Fibroblast of lung (primary cell): ENCODE measurements around the gene SYTL3. TPM values are rescaled to one million over a fixed set of nuclear protein-coding genes. Genes with fewer than 3 reads are reported as not detected.

Source experiments
- DNase-seq, 2 donors: peaks; one replicate each; pipeline versions ENCODE4 v3.0.0 to v3.0.0-alpha.2; 2010; ENCODE audit warnings: low read depth in 2 of 2
- H2AFZ ChIP-seq: 2 replicates; pipeline ENCODE4 v1.5.1; 2012; ENCODE audit warnings: low read length, control low read depth, inconsistent platforms
- H3K27ac ChIP-seq: 2 replicates; pipeline ENCODE4 v1.5.1; 2011; ENCODE audit warnings: low read length, control low read depth; ENCODE audit not compliant: insufficient read depth
- H3K27me3 ChIP-seq: 2 replicates; pipeline ENCODE4 v1.5.1; 2011; ENCODE audit warnings: mild to moderate bottlenecking, low read length; ENCODE audit not compliant: control insufficient read depth, insufficient read depth
- H3K36me3 ChIP-seq: 2 replicates; pipeline ENCODE4 v1.5.1; 2011; ENCODE audit warnings: low read length; ENCODE audit not compliant: control insufficient read depth, insufficient read depth
- H3K4me1 ChIP-seq: 2 replicates; pipeline ENCODE4 v1.5.1; 2011; ENCODE audit warnings: low read length; ENCODE audit not compliant: control insufficient read depth, insufficient read depth; ENCODE audit errors: extremely low read depth
- H3K4me2 ChIP-seq: 2 replicates; pipeline ENCODE4 v1.5.1; 2011; ENCODE audit warnings: low read length, control low read depth; ENCODE audit not compliant: insufficient read depth; ENCODE audit errors: extremely low read depth
- H3K4me3 ChIP-seq, 4 experiments: fragments of 200-600 bp in 1 of 4; sonication (generic) in 1 of 4; replicated peaks in 1 of 4; 2 replicates each; pipeline ENCODE4 v1.5.1; 2011 to 2016; ENCODE audit warnings: low read length in 4 of 4, low read depth in 3 of 4, mild to moderate bottlenecking in 3 of 4, control low read depth in 2 of 4, inconsistent platforms in 1 of 4, mixed read lengths in 1 of 4; ENCODE audit not compliant: insufficient read depth in 1 of 4; ENCODE audit errors: control extremely low read depth in 1 of 4
- H3K79me2 ChIP-seq: 2 replicates; pipeline ENCODE4 v1.5.1; 2012; ENCODE audit warnings: mild to moderate bottlenecking, low read length, inconsistent platforms; ENCODE audit not compliant: control insufficient read depth, insufficient read depth
- H3K9ac ChIP-seq: 2 replicates; pipeline ENCODE4 v1.5.1; 2011; ENCODE audit warnings: mild to moderate bottlenecking, low read length, control low read depth; ENCODE audit not compliant: insufficient read depth
- H3K9me3 ChIP-seq: 2 replicates; pipeline ENCODE4 v1.5.1; 2012; ENCODE audit warnings: low read depth, low read length; ENCODE audit not compliant: control insufficient read depth, insufficient read depth
- H4K20me1 ChIP-seq: 2 replicates; pipeline ENCODE4 v1.5.1; 2011; ENCODE audit warnings: low read length; ENCODE audit not compliant: control insufficient read depth, insufficient read depth; ENCODE audit errors: extremely low read depth
- CTCF ChIP-seq, 2 donors: IDR thresholded peaks in 1 of 2; conservative IDR thresholded peaks in 1 of 2; 1 replicate in 1 of 2; 2 replicates in 1 of 2; pipeline ENCODE4 v1.5.1; 2011 to 2012; ENCODE audit warnings: low read length in 2 of 2, control low read depth in 1 of 2, inconsistent platforms in 1 of 2, low read depth in 1 of 2, mild to moderate bottlenecking in 1 of 2
- EZH2 ChIP-seq: IDR thresholded peaks from 2 replicates; pipeline ENCODE4 v1.5.1; 2012; ENCODE audit warnings: low read length, control low read depth, mild to moderate bottlenecking; ENCODE audit errors: missing control alignments
- polyA plus RNA-seq, 2 donors: library from polyadenylated mRNA; depleted of rRNA in 1 of 2; stranded (reverse) in 1 of 2; unstranded in 1 of 2; fragments of >200 nt; gene quantifications; 2 replicates each; pipeline ENCODE4 v1.2.1, GENCODE V29; 2011 to 2012; ENCODE audit warnings: missing spikeins in 1 of 2
- total RNA-seq: library from RNA; depleted of rRNA; stranded (reverse); fragments of >200 nt; gene quantifications from 2 replicates; pipeline ENCODE4 v1.2.1, GENCODE V29; 2014

SYTL3 gene
- total and polyA plus RNA-seq, 2 donors (not counting 1 experiment from before 2014, with no cell fraction given): 0.76 to 4.6 TPM

DNA sequence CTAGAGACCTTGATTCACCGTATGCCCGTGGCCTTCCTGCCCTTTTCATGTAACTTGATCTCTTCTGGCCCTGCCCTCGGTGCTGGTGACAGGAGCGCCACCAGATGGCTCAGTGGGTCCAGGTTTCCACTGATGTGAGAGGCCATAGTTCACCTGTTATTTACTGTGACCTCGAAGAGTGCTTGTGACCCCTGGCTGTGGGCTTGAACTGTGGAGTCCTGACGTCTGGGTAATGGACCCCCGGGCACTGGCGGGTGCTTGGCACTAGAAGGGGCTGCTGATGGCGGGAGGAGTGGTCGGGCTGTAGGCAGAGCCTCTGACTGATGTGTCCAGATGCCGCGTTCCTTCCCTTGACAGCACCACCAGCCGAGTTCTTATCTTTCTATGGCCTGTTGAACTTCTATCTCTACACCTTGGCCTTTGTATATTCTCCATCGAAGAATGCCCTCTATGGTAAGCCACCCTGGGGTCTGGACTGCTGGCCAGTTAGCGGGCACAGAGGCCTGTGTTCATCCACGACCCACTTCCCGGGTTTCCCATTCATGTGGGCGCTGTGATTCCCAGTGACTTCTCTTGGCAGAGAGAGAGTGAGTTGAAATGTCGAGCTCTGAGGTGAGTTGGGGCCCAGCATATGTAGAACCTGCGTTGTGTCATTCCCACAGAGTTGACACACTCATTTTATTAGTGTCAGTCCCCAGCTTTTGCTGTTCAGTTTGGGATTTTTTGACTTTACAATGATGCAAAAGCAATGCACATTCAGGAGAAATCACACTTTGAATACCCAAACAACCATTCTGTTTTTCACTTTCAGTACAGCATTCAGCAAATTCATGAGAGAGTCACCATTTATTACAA is 20.3 kb upstream of the SYTL3 start:
- no peak for DNase-seq
- peaks cover 16% of the 10 kb centered on the region for H3K36me3 ChIP-seq
- H3K4me1 ChIP-seq: peaks cover 12% of the 10 kb centered on the region
- no peaks in the 10 kb centered on the region for H3K9me3 ChIP-seq
- H3K27ac ChIP-seq: no peak overlapping the region
- no peaks in the 10 kb centered on the region for H4K20me1 ChIP-seq
- H3K4me3 ChIP-seq: no peak overlapping the region
- H3K9ac ChIP-seq: no peak overlapping the region
- no peaks in the 10 kb centered on the region for H3K79me2 ChIP-seq
- no peak overlapping the region for H2AFZ ChIP-seq
- TF ChIP-seq CTCF (conservative IDR thresholded peaks at IDR 0.05 in 1 of 2, IDR thresholded peaks at IDR 0.05 in 1 of 2; ENCODE audit: low read depth in 1 of 2, low read length in 2 of 2) (no peak), EZH2 (no peak)
- H3K27me3 ChIP-seq: no peaks in the 10 kb centered on the region
- no peak overlapping the region for H3K4me2 ChIP-seq

GRCh38 chr6:158630938-158631616 is 18.8 kb upstream of the SYTL3 start:
- peak overlapping the region in 2 of 4 experiments; percentile 4 to 14 for H3K4me3 ChIP-seq
- TF ChIP-seq EZH2 (no peak), CTCF (conservative IDR thresholded peaks at IDR 0.05 in 1 of 2, IDR thresholded peaks at IDR 0.05 in 1 of 2; ENCODE audit: low read depth in 1 of 2, low read length in 2 of 2) (no peak)
- no peaks in the 10 kb centered on the region for H3K27me3 ChIP-seq
- H3K27ac ChIP-seq: peak overlapping the region; percentile 86
- H2AFZ ChIP-seq: no peak overlapping the region
- peak; percentile 60 to 65 for DNase-seq
- no peaks in the 10 kb centered on the region for H3K9me3 ChIP-seq
- H3K4me2 ChIP-seq: peak overlapping the region; percentile 55
- peaks cover 12% of the 10 kb centered on the region for H3K4me1 ChIP-seq
- H4K20me1 ChIP-seq: no peaks in the 10 kb centered on the region
- H3K9ac ChIP-seq: peak overlapping the region; percentile 32
- H3K36me3 ChIP-seq: peaks cover 16% of the 10 kb centered on the region
- no peaks in the 10 kb centered on the region for H3K79me2 ChIP-seq
